Tibial artery (tissue), 4 donors: ENCODE data around the gene AANAT.

ENCODE experiments used
- DNase-seq, 2 donors: peaks; one replicate each; pipeline ENCODE4 v3.0.0-alpha.2; 2019
- H3K27ac ChIP-seq, 2 donors: fragments of 200-600 bp; sonication (generic) in 1 of 2; 1 replicate in 1 of 2; 2 replicates in 1 of 2; pipeline ENCODE4 v1.5.1; 2018 to 2019; ENCODE audit warnings: mild to moderate bottlenecking in 1 of 2
- H3K27me3 ChIP-seq, 2 donors: fragments of 200-600 bp; sonication (generic) in 1 of 2; one replicate each; pipeline versions ENCODE4 v1.5.1 to v1.6.0; 2016 to 2019
- H3K36me3 ChIP-seq, 3 donors: fragments of 200-600 bp; sonication (generic) in 2 of 3; one replicate each; pipeline ENCODE4 v1.5.1; 2016 to 2019; ENCODE audit warnings: mild to moderate bottlenecking in 2 of 3
- H3K4me1 ChIP-seq, 4 donors: fragments of 200-600 bp; sonication (generic) in 2 of 4; 1 replicate in 3 of 4; 2 replicates in 1 of 4; pipeline ENCODE4 v1.5.1; 2016 to 2019
- H3K4me3 ChIP-seq, 2 donors: fragments of 200-600 bp; sonication (generic) in 1 of 2; 1 replicate in 1 of 2; 2 replicates in 1 of 2; pipeline ENCODE4 v1.5.1; 2018 to 2019; ENCODE audit warnings: mild to moderate bottlenecking in 2 of 2
- H3K9me3 ChIP-seq, 3 donors: fragments of 200-600 bp; sonication (generic) in 1 of 3; one replicate each; pipeline ENCODE4 v1.5.1; 2016 to 2019
- CTCF ChIP-seq, 2 experiments: fragments of 200-600 bp in 1 of 2; fragments of 450-650 bp in 1 of 2; IDR thresholded peaks; one replicate each; pipeline ENCODE4 v1.5.1; 2017 to 2019; ENCODE audit warnings: antibody characterized with exemption in 2 of 2, mild to moderate bottlenecking in 1 of 2, moderate library complexity in 1 of 2
- intact Hi-C: fragments of 100-400 bp; cut with DNase I; formaldehyde crosslinking; loops from one replicate; pipeline ENCODE4 v1.15.0; 2023; ENCODE audit warnings: low total_unique reads

AANAT gene

DNA sequence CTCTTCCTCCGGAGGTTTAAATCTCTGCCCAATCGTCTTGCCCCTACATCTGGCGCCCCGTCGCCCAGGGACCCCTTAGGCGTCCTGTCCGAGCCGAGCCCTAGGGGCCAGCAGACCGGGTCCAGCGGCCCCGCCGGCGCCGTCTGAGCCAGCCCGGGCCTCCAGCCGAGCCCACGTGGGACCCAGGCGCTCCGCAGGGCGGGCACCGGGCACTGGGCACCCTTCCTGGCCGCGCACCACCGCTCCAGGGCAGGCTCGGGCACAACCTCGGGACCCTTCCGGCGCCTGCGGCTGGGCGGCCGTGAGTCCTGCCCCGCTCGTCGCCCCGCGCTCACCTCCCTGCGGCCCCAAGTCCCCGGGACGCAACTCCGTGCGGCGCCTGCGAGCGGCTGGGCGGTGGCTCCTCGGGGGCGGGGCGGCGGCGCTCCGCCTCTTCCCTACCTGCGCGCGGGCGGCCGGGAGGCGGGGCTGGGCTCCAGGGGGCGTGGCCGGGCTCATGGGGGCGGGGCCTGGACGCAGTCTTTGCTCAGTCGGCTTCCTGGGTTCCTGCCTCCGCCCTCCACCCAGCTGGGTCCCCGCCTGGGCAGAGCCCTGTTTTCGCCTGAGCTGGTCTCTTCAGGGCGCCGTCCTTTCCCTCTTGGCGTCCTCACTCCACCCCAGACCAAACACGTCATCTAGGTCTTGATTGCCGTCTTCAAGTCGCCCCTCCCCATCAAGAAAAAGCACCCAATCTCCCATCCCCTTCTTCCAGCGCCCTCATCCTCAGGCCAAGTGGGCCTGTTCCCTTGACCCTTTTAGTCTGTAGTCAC is 33.8 kb downstream of the AANAT start, which contains the start of gene RHBDF2:
Gene RHBDF2, minus strand, starts transcription at position 406 of the 809 bp plus-strand sequence. CDS start 19,899 bp downstream, outside the sequence.
- no peak for TF ChIP-seq CTCF (IDR thresholded peaks at IDR 0.05)
- Histone ChIP-seq H3K4me3 (peak within 1 kb of the TSS; percentile 48 to 79), H3K9me3 (no peaks in the 10 kb centered on the region), H3K4me1 (peaks cover 0 to 50% (median 39%) of the 10 kb centered on the region in 4 donors), H3K27ac (peak within 1 kb of the TSS; percentile 76 to 85), H3K27me3 (peaks cover 0 to 6% of the 10 kb centered on the region in 2 donors), H3K36me3 (no peaks in the 10 kb centered on the region)
- intact Hi-C loops: loop anchor here (10.0 kb wide), 1 partner anchor 96 kb away; no protein-coding TSS in a partner anchor
- DNase-seq: peak; percentile 81 to 94

- Histone ChIP-seq H3K27ac (peak overlapping the region; percentile 76 to 85), H3K4me1 (peaks cover 0 to 55% (median 42%) of the 10 kb centered on the region in 4 donors), H3K27me3 (peaks cover 0 to 10% of the 10 kb centered on the region in 2 donors), H3K9me3 (no peaks in the 10 kb centered on the region), H3K36me3 (no peaks in the 10 kb centered on the region), H3K4me3 (peak overlapping the region; percentile 48 to 79)
- TF ChIP-seq CTCF (IDR thresholded peaks at IDR 0.05): no peak
- intact Hi-C loops: loop anchor here (10.0 kb wide), 1 partner anchor 97 kb away; no protein-coding TSS in a partner anchor
- DNase-seq: no peak
These were observed 34.5 kb downstream of the AANAT start for GRCh38 chr17:76501827-76502307.

GRCh38 chr17:76502341-76503211 is 35.2 kb downstream of the AANAT start:
- Histone ChIP-seq H3K36me3 (no peaks in the 10 kb centered on the region), H3K27me3 (peaks cover 0 to 18% of the 10 kb centered on the region in 2 donors), H3K4me1 (peaks cover 0 to 52% (median 41%) of the 10 kb centered on the region in 4 donors), H3K27ac (peak overlapping the region in 1 of 2 donors; percentile 76), H3K4me3 (no peak overlapping the region), H3K9me3 (no peaks in the 10 kb centered on the region)
- TF ChIP-seq CTCF (IDR thresholded peaks at IDR 0.05): no peak
- intact Hi-C loops: loop anchor here (10.0 kb wide), 1 partner anchor 98 kb away; no protein-coding TSS in a partner anchor
- no peak for DNase-seq

GRCh38 chr17:76504117-76504516 is 36.7 kb downstream of the AANAT start:
- Histone ChIP-seq H3K36me3 (no peaks in the 10 kb centered on the region), H3K9me3 (no peaks in the 10 kb centered on the region), H3K4me1 (peaks cover 0 to 36% (median 29%) of the 10 kb centered on the region in 4 donors), H3K27ac (no peak overlapping the region), H3K27me3 (peaks cover 0 to 27% of the 10 kb centered on the region in 2 donors), H3K4me3 (no peak overlapping the region)
- intact Hi-C loops: loop anchor here (10.0 kb wide), 1 partner anchor 99 kb away; no protein-coding TSS in a partner anchor
- no peak for TF ChIP-seq CTCF (IDR thresholded peaks at IDR 0.05)
- DNase-seq: no peak
